ENCODE measurements around the gene RIPK4. TPM values are rescaled to one million over a fixed set of nuclear protein-coding genes. Genes with fewer than 3 reads are reported as not detected.
A peak's percentile ranks its signal among the peaks of the same experiment; 100 is the strongest.

Gene RIPK4
- total RNA-seq: 10 to 100 TPM; 38.6 to 59.5 (median 50.0) TPM

GRCh38 chr21:41766883-41767605, at the start of gene RIPK4:
TSS of gene RIPK4 (minus strand) at chr21:41767052. CDS start at chr21:41767041, 11 bp downstream.
- Histone ChIP-seq H3K4me3 (peak within 1 kb of the TSS; percentile 72), H3K4me1 (peaks cover 62% of the 10 kb centered on the region), H3K27ac (peak within 1 kb of the TSS; percentile 87), H3K36me3 (no peaks in the 10 kb centered on the region), H3K9me3 (no peaks in the 10 kb centered on the region), H3K27me3 (peaks cover 70% of the 10 kb centered on the region)
- whole genome bisulfite sequencing: 3% methylated on average over 51 of the region's 53 CpGs
- TF ChIP-seq POLR2A (IDR thresholded peaks at IDR 0.05) (no peak), CTCF (IDR thresholded peaks at IDR 0.05) (no peak), POLR2AphosphoS5 (IDR thresholded peaks at IDR 0.05) (peak in 2 of 3 donors; percentile 64 to 79), EP300 (IDR thresholded peaks at IDR 0.05) (no peak)
- peak in 1 of 2 donors; percentile 74 for DNase-seq (ENCODE audit: low spot score in 2 of 2)

- H3K27ac ChIP-seq: no peak overlapping the region
- no peaks in the 10 kb centered on the region for H3K27me3 ChIP-seq
- WGBS: 91% methylated on average over 37 of the region's 50 CpGs
- peaks cover 30% of the 10 kb centered on the region for H3K36me3 ChIP-seq
- peaks cover 4% of the 10 kb centered on the region for H3K4me1 ChIP-seq
- peak; percentile 52 to 59 for DNase-seq (ENCODE audit: low spot score in 2 of 2)
- H3K4me3 ChIP-seq: no peak overlapping the region
- no peak for TF ChIP-seq POLR2A (IDR thresholded peaks at IDR 0.05)
- TF ChIP-seq CTCF (IDR thresholded peaks at IDR 0.05): no peak
- TF ChIP-seq POLR2AphosphoS5 (IDR thresholded peaks at IDR 0.05): no peak
- TF ChIP-seq EP300 (IDR thresholded peaks at IDR 0.05): no peak
- no peaks in the 10 kb centered on the region for H3K9me3 ChIP-seq
Observed at GRCh38 chr21:41815652-41816582, 49.1 kb upstream of the RIPK4 start.

GRCh38 chr21:41813226-41813625, 46.4 kb upstream of the RIPK4 start:
- WGBS: 90% methylated on average over 10 of the region's 11 CpGs
- no peaks in the 10 kb centered on the region for H3K9me3 ChIP-seq
- TF ChIP-seq POLR2A (IDR thresholded peaks at IDR 0.05): no peak
- no peak for TF ChIP-seq POLR2AphosphoS5 (IDR thresholded peaks at IDR 0.05)
- TF ChIP-seq CTCF (IDR thresholded peaks at IDR 0.05): no peak
- TF ChIP-seq EP300 (IDR thresholded peaks at IDR 0.05): no peak
- H3K27me3 ChIP-seq: no peaks in the 10 kb centered on the region
- H3K36me3 ChIP-seq: peaks cover 45% of the 10 kb centered on the region
- H3K4me3 ChIP-seq: no peak overlapping the region
- H3K4me1 ChIP-seq: peaks cover 4% of the 10 kb centered on the region
- DNase-seq (ENCODE audit: low spot score in 2 of 2): peak in 1 of 2 donors; percentile 55
- H3K27ac ChIP-seq: no peak overlapping the region

GRCh38 chr21:41812679-41813078, 45.8 kb upstream of the RIPK4 start:
- TF ChIP-seq CTCF (IDR thresholded peaks at IDR 0.05) (no peak), EP300 (IDR thresholded peaks at IDR 0.05) (no peak), POLR2A (IDR thresholded peaks at IDR 0.05) (no peak)
- DNase-seq (ENCODE audit: low spot score in 2 of 2): peak in 1 of 2 donors; percentile 46

GRCh38 chr21:41810597-41810932, 43.7 kb upstream of the RIPK4 start:
- no peaks in the 10 kb centered on the region for H3K4me1 ChIP-seq
- no peak overlapping the region for H3K27ac ChIP-seq
- H3K4me3 ChIP-seq: no peak overlapping the region
- 92% methylated on average over 13 of the region's 13 CpGs for whole genome bisulfite sequencing
- H3K36me3 ChIP-seq: peaks cover 44% of the 10 kb centered on the region
- TF ChIP-seq POLR2AphosphoS5 (IDR thresholded peaks at IDR 0.05) (no peak), EP300 (IDR thresholded peaks at IDR 0.05) (no peak), CTCF (IDR thresholded peaks at IDR 0.05) (no peak), POLR2A (IDR thresholded peaks at IDR 0.05) (no peak)
- no peaks in the 10 kb centered on the region for H3K9me3 ChIP-seq
- peak in 1 of 2 donors; percentile 30 for DNase-seq (ENCODE audit: low spot score in 2 of 2)
- H3K27me3 ChIP-seq: no peaks in the 10 kb centered on the region

More at GRCh38 chr21:41812679-41813078, 45.8 kb upstream of the RIPK4 start:
- H3K4me3 ChIP-seq: no peak overlapping the region
- H3K9me3 ChIP-seq: no peaks in the 10 kb centered on the region
- no peak overlapping the region for H3K27ac ChIP-seq
- H3K4me1 ChIP-seq: peaks cover 4% of the 10 kb centered on the region
- 88% methylated on average over 13 of the region's 13 CpGs for WGBS
- H3K36me3 ChIP-seq: peaks cover 47% of the 10 kb centered on the region
- no peaks in the 10 kb centered on the region for H3K27me3 ChIP-seq

Measured in suprapubic skin (tissue), 4 donors.